Stromal cell of bone marrow (primary cell): ENCODE measurements around the gene ZIC1.

Experiments
- DNase-seq: peaks from one replicate; pipeline ENCODE4 v3.0.0-alpha.2; 2012; ENCODE audit warnings: low read depth

Gene ZIC1

DNA sequence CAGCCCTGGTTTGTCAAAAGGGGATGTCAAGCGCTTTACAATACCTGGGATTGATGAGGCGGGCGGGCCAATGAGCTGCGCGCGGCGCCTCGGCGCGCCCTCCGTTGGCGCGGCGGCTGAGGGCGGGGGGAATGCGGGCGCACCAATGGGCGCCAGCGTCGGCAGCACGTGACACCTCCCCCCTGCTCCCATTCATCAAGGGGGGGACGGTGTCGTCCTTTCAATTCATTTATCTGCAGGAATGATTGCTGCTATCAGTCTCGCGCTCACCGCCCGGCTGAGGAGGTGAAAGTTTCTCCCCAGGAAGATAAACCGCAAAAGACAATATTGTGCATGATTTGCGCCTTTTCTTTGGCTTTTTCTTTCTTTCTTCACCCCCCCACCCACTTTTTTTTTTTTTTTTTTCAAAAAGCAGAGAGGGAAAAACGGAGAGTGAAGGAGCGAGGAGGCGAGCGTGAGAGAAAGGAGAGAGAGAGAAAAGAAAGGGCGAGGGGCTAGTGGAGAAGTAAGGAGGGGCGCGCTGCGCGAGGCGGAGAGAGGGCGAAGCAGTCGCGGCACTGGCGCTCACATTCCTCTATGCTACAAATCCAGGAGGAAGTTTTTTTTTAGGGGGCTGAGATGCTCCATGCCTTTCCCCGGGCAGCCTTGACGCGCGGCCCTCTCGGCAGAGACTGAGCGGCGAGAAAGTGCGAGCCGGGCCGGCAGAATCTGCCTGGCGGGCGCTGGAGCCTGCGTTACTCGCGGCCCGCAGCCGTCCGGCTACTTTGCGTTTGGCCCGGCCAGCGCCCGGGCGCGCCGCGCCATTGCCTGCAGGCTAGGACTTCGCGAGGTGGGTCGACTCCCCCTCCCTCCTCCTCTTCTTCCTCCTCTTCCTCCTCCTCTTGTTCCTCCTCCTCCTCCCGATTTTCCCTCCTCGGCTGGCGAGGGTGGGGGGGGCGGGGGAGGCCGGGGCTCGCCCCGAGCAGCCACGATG lies at the start of gene ZIC1:
ZIC1 (plus strand) TSS at position 223 of the 973 bp plus-strand sequence; CDS start at position 971, 748 bp downstream.
- DNase-seq = peak; percentile 60

DNA sequence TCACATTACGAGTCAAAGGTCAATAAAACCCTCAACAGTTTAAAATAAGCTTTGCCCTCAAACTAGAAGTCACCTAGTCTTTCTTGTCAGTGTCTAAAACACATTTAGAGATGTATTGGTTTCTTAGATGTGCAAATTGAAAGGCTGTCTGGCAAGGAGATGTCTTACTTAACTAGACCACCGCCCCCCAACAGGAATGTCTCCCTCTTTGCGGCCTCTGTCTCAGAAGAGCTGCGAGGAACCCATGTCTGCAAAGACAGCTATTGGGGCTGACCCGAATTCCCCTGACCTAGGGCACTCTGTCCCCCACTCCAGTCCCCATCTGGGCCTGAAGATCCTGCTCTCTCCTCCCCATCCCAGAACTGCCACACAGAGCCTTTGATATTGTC lies 49.1 kb upstream of the ZIC1 start:
- no peak for DNase-seq

DNA sequence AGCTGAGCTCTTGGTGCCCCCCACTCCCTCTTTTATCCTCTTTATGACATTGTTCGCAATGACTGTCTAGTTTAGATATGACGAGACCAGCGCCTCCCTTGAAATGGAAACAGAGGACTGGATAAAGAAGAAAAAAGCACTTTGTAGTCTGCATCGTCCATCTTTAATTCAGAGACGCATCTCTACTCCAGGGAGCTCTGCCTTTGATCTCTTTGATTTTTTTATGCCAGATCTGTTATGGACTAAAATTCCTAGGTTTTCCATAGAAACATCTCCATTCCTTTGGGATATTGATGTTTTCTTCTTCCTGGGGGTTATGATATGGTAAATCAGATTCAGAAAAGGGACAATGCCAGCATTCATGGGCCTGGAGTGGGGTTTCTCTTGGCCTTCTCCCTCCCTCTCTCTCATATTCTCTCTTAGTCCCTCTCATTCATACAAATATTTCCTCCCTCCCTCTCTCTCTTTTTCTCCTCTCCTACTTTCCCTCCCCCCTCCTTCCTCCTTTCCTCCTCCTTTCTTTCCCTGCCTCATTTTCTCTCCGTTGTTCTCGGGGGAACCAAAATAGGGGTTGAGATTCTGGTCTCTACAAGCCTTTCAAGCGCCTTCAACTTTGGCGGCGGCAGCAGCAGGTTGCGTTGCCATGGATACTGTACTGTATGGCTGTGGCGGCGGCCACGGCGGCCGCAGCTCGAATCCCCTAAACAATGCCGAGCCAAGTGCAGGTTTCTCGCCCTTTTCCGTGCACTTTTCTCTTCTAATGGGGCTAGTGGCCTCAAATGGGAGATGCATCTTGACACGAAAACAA lies 48.3 kb upstream of the ZIC1 start:
- no peak for DNase-seq

DNA sequence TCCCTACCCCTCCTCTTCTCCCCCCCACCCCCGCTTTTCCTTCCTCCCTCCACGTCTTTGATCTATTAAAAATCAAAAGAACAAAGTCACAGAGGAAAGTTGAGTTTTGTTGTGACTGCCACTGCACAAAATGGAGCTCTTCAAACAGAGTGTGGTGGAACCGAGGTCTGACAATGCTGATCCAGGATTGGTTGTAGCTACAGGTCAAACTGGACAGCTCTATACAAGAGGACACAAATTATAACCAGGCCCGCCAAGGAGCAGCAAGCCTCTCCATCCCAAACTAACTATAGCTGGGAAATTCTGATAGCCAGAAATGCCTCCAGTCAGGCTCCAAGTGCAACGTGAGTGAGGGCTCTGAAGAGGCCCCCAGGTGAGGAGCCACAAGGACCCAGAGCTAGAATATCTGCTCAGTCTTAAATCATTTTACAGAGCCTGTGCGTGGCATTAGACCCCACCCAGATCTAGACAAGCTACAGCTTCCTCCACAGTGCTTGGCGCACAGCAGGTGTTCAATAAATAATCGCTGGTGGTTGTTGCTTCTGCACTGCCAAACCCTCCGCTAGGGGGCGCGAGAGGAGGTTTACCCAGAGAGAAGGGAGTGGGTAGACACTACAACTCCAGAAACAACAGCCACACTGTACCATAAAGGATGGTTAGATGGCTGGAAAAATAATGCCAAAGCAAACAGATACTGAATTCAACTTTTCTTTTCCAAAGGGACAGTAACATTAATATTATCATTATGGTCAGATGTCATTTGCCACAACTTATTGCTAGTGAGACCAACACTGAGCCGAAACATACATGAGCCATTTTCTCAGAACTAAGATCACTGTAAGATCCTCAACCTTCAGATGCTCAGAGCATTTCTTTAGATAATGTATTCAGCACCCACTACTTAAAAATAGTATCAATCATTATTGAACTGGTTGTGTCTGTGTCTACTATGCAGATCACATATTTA lies 47.4 kb upstream of the ZIC1 start:
- no peak for DNase-seq

DNA sequence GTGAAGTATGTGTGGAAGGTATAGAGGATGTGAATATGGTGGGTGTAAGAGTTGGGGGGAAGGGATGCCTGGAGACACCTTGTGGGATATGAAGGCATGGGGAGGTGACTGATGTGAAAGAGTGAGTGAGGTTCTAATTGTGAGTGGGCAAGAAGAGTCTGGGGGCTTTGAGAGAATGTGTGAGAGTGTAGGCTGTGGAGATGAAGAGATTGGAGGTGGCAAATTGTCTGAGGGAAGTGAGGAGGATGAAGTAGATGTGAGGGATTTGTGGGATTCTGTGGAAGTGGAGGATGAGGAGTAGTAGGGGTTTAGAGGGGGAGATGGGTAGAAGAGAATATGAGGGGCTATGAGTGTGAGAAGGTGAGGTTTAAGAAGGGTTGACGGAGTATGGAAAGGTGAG lies 44.4 kb upstream of the ZIC1 start:
- no peak for DNase-seq

DNA sequence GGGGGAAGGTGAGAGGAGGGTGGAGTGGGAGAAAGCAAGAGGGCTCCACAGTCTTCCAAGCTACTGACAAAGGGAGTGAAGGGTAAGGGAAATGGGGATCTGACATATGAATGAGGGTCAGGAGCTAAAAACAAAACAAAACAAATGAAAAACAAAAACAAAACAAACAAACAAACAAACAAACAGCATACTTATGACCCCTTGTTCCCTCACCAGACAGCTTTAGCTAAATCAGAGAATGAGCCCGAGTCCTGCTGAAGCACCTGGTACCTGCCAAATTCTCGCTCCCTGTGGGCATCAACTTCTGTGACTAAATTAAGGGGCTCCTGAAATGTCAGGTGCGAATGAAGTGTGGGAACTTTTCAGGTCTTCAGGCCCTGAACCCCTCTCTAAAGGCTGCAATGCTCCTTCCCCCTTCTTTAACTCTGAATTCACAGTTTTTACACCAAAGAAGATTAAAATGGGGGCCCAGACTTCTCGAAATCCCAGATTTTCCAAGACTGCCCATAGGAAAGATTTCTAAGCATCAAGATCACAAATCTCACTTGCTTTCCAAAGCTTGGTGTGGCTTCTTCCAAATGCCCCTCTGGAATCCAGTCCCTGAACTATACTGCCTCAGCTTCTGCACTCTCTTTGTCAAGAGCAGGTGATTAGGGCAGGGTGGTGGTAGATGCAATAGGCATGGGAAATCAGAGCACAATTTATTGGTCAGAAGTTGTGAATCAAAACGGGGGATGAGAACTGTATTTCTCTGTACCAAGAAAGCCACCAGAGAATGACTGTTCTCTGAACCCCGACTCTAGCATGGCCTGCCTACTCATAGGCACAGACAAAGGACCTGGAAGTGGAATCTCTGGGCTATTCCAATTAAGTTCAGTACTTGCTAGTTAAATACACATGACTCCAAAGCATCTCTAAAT lies 43.7 kb upstream of the ZIC1 start:
- no peak for DNase-seq

DNA sequence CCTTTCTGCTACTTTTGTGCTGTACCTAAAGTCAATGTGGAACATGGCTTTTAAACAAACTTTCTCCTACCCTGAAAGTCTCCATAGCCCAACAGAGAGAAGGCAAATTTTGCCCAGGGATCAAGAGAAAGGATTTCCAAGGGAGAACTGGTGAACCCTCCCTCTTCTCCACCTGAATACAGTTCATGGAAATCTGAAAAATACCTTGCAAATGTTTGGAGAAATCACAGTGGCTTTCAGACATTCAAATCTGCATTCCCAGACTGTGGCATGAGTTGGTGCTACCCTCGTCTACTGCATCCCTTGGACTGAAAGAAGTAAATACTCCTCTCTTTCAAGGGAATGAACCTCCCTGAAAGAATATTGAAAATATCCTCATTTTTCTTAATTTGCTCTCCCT lies 41.5 kb upstream of the ZIC1 start:
- no peak for DNase-seq

DNA sequence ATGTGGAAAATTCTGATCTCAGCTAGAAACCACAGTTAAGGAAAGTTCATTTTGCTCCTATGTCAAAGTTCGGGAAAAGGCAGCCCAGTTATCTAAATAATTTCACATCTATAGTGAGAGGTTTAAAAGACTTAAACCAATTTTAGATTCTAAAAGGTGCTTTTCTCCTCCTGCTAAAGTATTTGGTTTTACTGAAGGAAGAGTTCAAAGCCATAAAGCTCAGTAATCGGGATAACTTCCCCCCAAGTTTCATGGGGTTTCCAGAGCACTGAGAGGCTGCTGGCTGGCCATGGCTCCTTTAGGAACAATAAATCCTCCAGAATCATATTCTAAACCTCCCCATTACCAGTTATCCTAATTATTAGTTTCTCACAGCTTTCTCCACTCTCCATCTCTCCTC lies 41.0 kb upstream of the ZIC1 start:
- DNase-seq = no peak

DNA sequence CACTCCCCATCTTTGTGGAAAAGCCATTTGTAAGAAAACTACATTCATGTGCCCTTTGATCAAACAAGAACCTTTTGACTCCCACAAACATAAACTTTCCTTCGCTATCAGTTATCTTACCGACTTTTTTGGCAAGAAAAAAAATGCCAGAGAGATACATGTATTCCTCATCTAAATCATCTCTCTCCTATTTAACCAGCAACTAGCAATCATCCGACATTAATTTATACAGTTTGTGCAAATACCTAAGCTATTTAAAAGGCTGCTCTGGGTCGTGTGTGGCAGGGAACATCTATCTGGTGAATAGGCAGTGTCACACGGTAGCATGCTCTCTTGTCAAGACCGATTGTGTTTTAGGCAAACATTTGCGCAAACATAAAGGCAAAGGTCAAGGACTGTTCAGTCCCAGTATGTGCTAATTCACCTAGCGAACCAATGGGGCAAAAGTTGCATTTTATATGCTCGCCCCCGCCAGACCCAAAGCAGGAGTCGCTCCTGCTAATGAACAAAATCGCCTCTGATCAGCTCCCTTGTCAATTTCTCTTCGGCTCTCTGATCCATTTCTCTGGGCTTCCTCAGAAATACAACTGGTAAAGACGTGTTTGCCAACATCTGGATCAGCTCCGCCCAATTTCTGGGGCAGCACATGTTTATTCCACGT lies 40.5 kb upstream of the ZIC1 start:
- no peak for DNase-seq

DNA sequence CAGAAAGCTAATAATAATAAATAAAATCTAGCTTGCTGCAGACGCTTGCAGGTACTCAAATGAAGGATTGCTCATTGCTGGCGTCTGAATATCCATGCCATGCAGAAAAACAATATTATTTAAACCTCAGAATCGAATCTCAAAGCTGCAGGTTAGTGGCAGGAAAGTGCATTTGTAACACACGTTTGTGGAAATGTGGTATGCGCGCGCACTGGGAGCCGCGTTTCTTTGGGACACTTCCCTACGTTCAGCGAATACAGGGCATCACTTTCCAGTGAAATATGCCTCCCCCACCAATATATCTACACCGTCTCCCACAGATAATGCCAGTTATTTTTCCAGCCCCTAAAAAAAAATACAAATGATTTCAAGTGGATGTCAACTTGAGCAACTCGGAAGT lies 39.9 kb upstream of the ZIC1 start:
- DNase-seq = no peak

DNA sequence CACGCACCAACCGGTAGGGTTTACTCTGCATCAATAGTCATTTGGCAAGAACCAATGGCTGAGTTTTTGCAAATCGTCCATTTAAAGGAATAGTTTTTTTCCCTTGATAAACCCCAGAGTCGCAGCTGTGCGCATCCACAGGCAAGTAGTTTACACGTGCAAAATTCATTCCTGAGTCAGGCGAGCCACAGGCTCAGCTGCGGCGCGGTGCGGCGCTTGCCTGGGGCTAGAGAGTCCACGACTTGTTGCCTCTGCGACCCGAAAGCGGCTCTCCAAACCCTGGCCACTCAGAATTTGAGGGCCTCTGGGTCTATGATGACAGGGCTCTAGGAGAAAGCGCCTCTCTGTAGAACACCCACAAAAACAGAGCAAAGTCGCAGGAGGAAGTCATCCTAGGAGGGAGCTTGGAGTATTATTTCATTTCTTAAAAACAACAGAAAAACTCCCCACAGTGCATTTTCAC lies 39.5 kb upstream of the ZIC1 start:
- no peak for DNase-seq

DNA sequence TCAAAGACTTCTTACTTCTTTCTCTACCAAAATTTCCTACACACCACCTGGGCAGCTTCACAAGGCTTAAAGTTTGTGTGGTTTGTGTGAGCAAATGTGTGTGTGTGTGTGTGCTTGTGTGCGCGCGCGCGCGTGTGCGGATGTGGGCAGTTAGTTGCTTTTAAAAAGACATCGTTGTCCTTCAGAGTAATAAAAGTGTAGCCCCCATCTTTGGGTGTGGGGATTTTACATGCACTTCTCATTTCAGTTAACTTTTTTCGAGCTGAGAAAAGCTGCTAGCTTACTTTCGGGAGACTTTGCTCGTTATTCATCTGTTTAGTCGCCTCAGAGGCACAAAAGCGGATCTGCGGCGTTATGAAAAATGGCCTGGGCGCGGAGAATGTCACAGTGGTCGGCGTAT lies 38.8 kb upstream of the ZIC1 start:
- no peak for DNase-seq

DNA sequence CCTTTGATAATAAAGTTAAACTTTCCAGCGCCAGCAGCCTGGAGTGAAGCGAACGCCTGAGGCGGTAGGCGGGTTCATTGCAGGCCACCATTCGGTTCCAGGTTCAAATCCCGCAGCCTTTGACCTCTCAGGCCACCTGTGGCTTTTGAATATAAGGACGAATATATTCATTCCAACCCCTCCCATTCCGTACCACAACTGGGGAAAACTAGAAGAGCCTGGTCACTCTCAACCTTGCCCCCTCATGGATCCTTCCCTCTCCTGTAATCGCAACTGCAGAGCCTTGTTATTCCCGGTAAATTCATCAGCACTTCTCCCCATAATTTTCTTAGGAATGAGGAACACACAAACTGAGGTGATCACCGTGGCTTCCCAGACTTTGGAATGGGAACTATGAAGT lies 38.0 kb upstream of the ZIC1 start:
- no peak for DNase-seq

DNA sequence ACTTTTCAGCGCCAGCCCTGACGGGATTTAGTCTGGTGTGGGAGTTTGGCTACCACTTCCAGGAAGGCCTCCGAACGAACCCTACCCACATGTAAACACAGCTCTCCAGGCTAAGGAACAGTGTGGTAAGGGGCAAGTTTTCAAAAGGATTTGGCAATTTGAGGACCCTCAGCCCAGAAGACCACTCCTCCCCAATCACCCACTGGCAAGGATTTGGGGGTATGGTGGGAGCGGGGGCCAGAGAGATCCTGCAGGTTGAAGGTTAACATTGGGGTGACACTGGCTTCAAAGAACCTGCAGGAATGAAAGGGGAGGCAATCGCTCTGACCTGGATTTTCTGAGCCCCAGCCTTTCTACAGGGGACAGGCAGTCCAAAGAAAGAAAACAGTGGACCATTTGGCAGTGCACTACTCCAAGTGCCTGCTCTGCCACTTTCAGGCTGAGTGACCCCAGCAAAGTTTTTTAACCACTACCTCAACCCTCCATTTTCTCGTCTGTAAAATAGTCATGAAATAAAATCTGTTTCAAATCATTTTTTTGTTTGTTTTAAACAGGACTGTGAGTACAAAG lies 37.3 kb upstream of the ZIC1 start:
- DNase-seq = no peak

DNA sequence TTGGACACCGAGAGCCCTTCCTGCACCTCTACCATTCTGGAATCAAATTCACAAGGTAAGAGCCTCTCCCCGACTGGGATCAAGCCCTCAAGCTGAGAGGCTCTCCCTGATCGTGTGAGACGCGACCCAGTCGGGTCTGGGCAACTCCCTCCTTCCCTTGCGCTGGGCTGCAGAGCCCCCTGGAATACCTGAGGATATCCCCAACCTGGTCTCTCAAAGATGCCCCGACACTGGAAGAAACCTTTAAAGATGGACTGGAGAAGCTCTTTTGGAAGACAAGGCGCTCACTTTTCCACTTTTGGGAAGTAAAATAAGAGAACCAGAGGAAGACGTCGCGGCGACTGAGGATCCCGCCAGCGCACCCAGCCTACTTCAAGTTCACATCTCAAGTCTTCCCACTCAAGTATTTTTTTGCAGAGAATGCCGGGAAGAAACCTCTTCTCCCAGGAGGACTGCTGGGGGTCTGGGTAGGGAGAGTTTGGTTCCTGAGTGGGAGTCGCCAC lies 36.6 kb upstream of the ZIC1 start:
- DNase-seq = no peak

DNA sequence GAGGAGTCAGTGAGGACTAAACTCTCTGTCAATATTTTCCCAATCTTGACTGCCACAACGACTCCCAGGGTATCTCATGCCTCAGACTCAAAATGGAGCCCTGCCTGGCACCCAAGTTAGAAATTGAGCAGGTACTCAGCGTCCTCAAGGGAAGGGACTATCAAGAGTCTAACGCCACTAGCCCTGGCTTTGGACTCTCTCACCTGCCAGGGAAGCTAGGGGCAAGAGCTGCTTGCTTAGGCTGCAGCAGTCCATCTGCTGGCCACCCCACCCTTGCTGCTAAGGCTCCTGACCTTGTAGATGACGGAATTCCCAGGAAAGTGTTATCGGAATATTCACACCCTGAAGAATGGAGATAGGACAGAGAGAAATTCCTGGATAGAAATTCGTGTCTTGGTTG lies 35.9 kb upstream of the ZIC1 start:
- DNase-seq = no peak

DNA sequence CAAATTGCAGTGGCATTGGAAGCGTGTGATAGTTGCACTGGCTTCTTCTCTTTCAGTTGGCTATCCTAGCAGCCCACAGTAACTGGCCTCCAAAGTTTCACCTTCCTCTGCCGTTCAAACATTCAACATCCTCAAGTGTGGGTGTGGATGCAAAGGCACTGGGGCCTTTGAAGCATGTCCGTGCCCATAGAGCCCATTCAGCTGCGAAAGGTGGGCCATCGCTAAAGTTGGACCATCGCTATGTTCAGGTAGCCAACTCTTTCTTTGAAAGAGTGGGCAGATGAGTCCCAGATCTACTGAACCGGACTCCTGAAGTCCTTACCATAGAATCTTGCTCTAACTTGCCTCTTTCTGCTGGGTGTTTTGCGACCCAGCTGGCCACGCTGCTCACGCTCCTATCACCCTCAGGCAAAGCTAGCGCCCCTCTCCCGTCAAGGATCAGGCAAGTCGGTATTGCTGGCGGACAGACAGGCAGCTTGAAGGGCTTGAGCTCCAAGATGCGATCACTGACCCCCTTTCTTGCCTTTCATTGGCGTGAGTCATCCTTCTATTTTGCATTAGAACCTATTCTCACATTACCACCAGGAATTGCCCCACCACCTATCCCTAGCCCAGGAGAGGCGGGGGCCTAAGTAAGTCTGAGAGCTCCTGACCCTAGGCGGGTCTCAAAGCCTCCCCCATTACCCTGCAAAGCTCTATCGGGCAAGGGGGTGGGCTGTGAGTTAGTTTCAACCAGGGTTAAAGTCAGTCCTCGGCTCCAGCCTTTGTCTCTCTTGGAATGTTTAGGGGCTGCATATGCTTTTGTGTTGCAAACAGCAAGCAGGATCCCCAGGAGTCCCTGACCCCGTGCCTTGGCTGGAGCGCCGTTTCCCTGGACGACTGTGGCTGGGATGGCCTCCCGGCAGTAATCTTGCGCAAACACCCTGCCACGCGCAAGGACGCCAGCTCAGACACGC lies 31.5 kb upstream of the ZIC1 start:
- DNase-seq = no peak

DNA sequence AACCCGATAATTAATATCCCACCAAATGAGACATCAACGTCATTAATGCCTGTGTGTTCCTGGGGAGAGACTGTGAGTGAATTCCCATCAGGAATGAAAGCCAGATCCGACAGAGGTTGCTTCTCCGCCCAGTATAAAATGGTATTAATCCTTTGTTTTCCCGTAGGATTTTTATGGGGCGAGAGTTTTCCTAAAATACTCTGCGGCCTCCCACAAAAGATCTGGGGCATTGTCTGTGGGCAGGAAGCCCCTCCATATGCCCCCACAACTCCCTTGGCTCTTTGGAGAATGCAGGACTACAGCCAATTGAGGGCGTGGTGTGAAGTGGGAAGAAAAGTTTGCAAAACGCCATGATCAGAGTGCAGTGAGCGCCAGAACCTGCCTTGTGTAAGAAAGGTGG lies 29.5 kb upstream of the ZIC1 start:
- no peak for DNase-seq
